Measurements from ENCODE around the gene GJA3. TPM values are rescaled to one million over a fixed set of nuclear protein-coding genes. Genes with fewer than 3 reads are reported as not detected.
A peak's percentile ranks its signal among the peaks of the same experiment; 100 is the strongest.

GJA3 gene
- total and polyA plus RNA-seq, 2 donors (not counting 1 experiment from before 2014, with no cell fraction given): 0.33 to 0.44 TPM

GRCh38 chr13:20206065-20206697, 45.3 kb upstream of the GJA3 start:
- H2AFZ ChIP-seq (ENCODE audit: low read length): no peak overlapping the region
- H3K9me3 ChIP-seq (ENCODE audit: control insufficient read depth, insufficient read depth, low read depth, low read length): no peaks in the 10 kb centered on the region
- no peak overlapping the region for H3K9ac ChIP-seq (ENCODE audit: insufficient read depth, low read length)
- no peaks in the 10 kb centered on the region for H3K4me1 ChIP-seq (ENCODE audit: control insufficient read depth, extremely low read depth, insufficient read depth, low read length)
- no peak overlapping the region for H3K4me2 ChIP-seq (ENCODE audit: extremely low read depth, insufficient read depth, low read length)
- no peaks in the 10 kb centered on the region for H3K79me2 ChIP-seq (ENCODE audit: control insufficient read depth, insufficient read depth, low read length)
- no peaks in the 10 kb centered on the region for H3K36me3 ChIP-seq (ENCODE audit: control insufficient read depth, insufficient read depth, low read length)
- no peaks in the 10 kb centered on the region for H4K20me1 ChIP-seq (ENCODE audit: control insufficient read depth, extremely low read depth, insufficient read depth, low read length)
- no peak for DNase-seq (ENCODE audit: low read depth in 2 of 2)
- H3K27me3 ChIP-seq (ENCODE audit: control insufficient read depth, insufficient read depth, low read length): peaks cover 8% of the 10 kb centered on the region
- TF ChIP-seq, protein P1, sequence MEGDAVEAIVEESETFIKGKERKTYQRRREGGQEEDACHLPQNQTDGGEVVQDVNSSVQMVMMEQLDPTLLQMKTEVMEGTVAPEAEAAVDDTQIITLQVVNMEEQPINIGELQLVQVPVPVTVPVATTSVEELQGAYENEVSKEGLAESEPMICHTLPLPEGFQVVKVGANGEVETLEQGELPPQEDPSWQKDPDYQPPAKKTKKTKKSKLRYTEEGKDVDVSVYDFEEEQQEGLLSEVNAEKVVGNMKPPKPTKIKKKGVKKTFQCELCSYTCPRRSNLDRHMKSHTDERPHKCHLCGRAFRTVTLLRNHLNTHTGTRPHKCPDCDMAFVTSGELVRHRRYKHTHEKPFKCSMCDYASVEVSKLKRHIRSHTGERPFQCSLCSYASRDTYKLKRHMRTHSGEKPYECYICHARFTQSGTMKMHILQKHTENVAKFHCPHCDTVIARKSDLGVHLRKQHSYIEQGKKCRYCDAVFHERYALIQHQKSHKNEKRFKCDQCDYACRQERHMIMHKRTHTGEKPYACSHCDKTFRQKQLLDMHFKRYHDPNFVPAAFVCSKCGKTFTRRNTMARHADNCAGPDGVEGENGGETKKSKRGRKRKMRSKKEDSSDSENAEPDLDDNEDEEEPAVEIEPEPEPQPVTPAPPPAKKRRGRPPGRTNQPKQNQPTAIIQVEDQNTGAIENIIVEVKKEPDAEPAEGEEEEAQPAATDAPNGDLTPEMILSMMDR (conservative IDR thresholded peaks at IDR 0.05 in 1 of 2, IDR thresholded peaks at IDR 0.05 in 1 of 2; ENCODE audit: low read depth in 1 of 2, low read length in 2 of 2): no peak
- TF ChIP-seq EZH2 (IDR thresholded peaks at IDR 0.05; ENCODE audit: low read length, missing control alignments): no peak
- H3K27ac ChIP-seq (ENCODE audit: insufficient read depth, low read length): no peak overlapping the region
- no peak overlapping the region for H3K4me3 ChIP-seq (replicated peaks in 1 of 4; ENCODE audit: control extremely low read depth in 1 of 4, insufficient read depth in 1 of 4, low read depth in 3 of 4, low read length in 4 of 4)

- TF ChIP-seq, protein P1 (conservative IDR thresholded peaks at IDR 0.05 in 1 of 2, IDR thresholded peaks at IDR 0.05 in 1 of 2; ENCODE audit: low read depth in 1 of 2, low read length in 2 of 2): no peak
- TF ChIP-seq EZH2 (IDR thresholded peaks at IDR 0.05; ENCODE audit: low read length, missing control alignments): no peak
- no peaks in the 10 kb centered on the region for H4K20me1 ChIP-seq (ENCODE audit: control insufficient read depth, extremely low read depth, insufficient read depth, low read length)
- H3K4me2 ChIP-seq (ENCODE audit: extremely low read depth, insufficient read depth, low read length): no peak overlapping the region
- no peaks in the 10 kb centered on the region for H3K79me2 ChIP-seq (ENCODE audit: control insufficient read depth, insufficient read depth, low read length)
- DNase-seq (ENCODE audit: low read depth in 2 of 2): peak in 1 of 2 donors; percentile 84
- H3K27ac ChIP-seq (ENCODE audit: insufficient read depth, low read length): no peak overlapping the region
- no peaks in the 10 kb centered on the region for H3K36me3 ChIP-seq (ENCODE audit: control insufficient read depth, insufficient read depth, low read length)
- H3K27me3 ChIP-seq (ENCODE audit: control insufficient read depth, insufficient read depth, low read length): peaks cover 34% of the 10 kb centered on the region
- H3K4me1 ChIP-seq (ENCODE audit: control insufficient read depth, extremely low read depth, insufficient read depth, low read length): no peaks in the 10 kb centered on the region
- no peaks in the 10 kb centered on the region for H3K9me3 ChIP-seq (ENCODE audit: control insufficient read depth, insufficient read depth, low read depth, low read length)
- no peak overlapping the region for H3K9ac ChIP-seq (ENCODE audit: insufficient read depth, low read length)
- no peak overlapping the region for H3K4me3 ChIP-seq (replicated peaks in 1 of 4; ENCODE audit: control extremely low read depth in 1 of 4, insufficient read depth in 1 of 4, low read depth in 3 of 4, low read length in 4 of 4)
- no peak overlapping the region for H2AFZ ChIP-seq (ENCODE audit: low read length)
Observed at GRCh38 chr13:20198781-20199180, 37.9 kb upstream of the GJA3 start.

- no peak overlapping the region for H3K4me3 ChIP-seq (replicated peaks in 1 of 4; ENCODE audit: control extremely low read depth in 1 of 4, insufficient read depth in 1 of 4, low read depth in 3 of 4, low read length in 4 of 4)
- no peaks in the 10 kb centered on the region for H4K20me1 ChIP-seq (ENCODE audit: control insufficient read depth, extremely low read depth, insufficient read depth, low read length)
- no peak overlapping the region for H2AFZ ChIP-seq (ENCODE audit: low read length)
- H3K36me3 ChIP-seq (ENCODE audit: control insufficient read depth, insufficient read depth, low read length): no peaks in the 10 kb centered on the region
- H3K79me2 ChIP-seq (ENCODE audit: control insufficient read depth, insufficient read depth, low read length): no peaks in the 10 kb centered on the region
- no peaks in the 10 kb centered on the region for H3K4me1 ChIP-seq (ENCODE audit: control insufficient read depth, extremely low read depth, insufficient read depth, low read length)
- H3K9me3 ChIP-seq (ENCODE audit: control insufficient read depth, insufficient read depth, low read depth, low read length): no peaks in the 10 kb centered on the region
- H3K27me3 ChIP-seq (ENCODE audit: control insufficient read depth, insufficient read depth, low read length): peaks cover 37% of the 10 kb centered on the region
- DNase-seq (ENCODE audit: low read depth in 2 of 2): peak; percentile 43 to 67
- H3K4me2 ChIP-seq (ENCODE audit: extremely low read depth, insufficient read depth, low read length): no peak overlapping the region
- H3K9ac ChIP-seq (ENCODE audit: insufficient read depth, low read length): no peak overlapping the region
- TF ChIP-seq EZH2 (IDR thresholded peaks at IDR 0.05; ENCODE audit: low read length, missing control alignments): no peak
- TF ChIP-seq, protein P1 (conservative IDR thresholded peaks at IDR 0.05 in 1 of 2, IDR thresholded peaks at IDR 0.05 in 1 of 2; ENCODE audit: low read depth in 1 of 2, low read length in 2 of 2): peak; percentile 81
- H3K27ac ChIP-seq (ENCODE audit: insufficient read depth, low read length): no peak overlapping the region
Observed at GRCh38 chr13:20197361-20197834, 36.5 kb upstream of the GJA3 start.
